Activated naive CD8-positive, alpha-beta T cell treated with anti-CD3 and anti-CD28 coated beads, Interleukin-2, amount 50 U/mL, for 16 hours (primary cell): ENCODE data around the gene HLA-F.

Experiments
- DNase-seq: peaks from one replicate; pipeline ENCODE4 v3.0.0-alpha.2; 2020; ENCODE audit warnings: low read depth, low spot score

Gene HLA-F

DNA sequence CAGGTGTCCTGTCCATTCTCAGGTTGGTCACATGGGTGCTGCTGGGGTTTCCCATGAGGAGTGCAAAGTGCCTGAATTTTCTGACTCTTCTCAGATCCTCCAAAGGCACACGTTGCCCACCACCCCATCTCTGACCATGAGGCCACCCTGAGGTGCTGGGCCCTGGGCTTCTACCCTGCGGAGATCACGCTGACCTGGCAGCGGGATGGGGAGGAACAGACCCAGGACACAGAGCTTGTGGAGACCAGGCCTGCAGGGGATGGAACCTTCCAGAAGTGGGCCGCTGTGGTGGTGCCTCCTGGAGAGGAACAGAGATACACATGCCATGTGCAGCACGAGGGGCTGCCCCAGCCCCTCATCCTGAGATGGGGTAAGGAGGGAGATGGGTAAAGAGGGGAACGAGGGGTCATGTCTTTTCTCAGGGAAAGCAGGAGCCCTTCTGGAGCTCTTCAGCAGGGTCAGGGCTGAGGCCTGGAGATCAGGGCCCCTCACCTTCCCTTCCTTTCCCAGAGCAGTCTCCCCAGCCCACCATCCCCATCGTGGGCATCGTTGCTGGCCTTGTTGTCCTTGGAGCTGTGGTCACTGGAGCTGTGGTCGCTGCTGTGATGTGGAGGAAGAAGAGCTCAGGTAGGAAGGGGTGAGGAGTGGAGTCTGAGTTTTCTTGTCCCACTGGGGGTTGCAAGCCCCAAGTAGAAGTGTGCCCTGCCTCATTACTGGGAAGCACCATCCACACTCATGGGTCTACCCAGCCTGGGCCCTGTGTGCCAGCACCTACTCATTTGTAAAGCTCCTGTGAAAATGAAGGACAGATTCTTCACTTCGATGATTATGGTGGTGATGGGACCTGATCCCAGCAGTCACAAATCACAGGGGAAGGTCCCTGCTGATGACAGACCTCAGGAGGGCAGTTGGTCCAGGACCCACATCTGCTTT, 2.0 kb downstream of the HLA-F start:
- no peak for DNase-seq

DNA sequence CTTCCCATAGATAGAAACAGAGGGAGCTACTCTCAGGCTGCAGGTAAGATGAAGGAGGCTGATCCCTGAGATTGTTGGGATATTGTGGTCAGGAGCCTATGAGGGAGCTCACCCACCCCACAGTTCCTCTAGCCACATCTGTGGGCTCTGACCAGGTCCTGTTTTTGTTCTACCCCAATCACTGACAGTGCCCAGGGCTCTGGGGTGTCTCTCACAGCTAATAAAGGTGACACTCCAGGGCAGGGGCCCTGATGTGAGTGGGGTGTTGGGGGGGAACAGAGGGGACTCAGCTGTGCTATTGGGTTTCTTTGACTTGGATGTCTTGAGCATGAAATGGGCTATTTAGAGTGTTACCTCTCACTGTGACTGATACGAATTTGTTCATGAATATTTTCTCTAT, 2.8 kb downstream of the HLA-F start:
- DNase-seq = no peak

DNA sequence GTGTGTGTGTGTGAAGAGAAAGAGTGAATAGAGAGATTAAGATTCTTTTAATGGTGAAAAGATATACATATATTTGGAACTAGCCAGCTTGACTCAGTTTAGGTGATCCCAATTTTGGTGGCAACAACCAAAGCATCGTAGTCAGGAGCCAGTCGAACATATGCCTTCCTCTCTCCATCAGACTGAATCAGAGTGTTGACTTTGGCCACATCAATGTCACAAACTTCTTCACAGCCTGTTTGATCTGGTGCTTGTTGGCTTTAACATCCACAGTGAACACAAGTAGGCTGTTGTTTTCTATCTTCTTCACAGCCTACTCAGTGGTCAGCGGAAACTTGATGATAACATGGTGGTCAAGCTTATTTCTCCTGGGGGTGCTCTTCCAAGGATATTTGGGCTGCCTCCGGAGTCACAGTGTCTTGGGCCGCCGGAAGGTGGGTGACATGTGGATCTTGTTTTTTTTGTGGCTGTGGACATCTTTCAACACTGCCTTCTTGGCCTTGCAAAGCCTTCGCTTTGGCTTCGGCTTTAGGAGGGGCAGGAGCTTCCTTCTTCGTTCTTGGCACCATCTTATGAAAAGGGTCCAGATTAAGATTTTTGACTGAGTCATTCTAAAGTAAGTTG, 3.4 kb downstream of the HLA-F start:
- no peak for DNase-seq

DNA sequence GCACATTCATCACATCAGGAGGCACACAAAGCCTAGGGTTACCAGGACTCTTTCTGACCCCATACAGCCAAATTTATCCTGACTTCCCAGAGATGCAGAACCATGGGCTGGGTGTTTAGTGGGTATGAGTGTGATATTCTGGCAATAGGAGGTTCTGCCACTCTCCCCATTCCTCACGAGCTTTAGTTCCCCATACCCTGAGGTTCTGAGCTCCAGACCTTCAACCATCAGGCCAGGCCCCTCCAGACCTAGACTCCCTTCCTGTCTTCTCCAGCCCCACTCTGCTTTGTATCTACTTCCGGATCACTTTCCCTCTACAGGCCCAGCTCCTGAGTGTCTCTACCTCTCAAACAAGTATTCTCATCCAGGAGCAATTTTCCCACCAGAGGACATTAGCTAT, 4.4 kb downstream of the HLA-F start:
- DNase-seq = no peak

DNA sequence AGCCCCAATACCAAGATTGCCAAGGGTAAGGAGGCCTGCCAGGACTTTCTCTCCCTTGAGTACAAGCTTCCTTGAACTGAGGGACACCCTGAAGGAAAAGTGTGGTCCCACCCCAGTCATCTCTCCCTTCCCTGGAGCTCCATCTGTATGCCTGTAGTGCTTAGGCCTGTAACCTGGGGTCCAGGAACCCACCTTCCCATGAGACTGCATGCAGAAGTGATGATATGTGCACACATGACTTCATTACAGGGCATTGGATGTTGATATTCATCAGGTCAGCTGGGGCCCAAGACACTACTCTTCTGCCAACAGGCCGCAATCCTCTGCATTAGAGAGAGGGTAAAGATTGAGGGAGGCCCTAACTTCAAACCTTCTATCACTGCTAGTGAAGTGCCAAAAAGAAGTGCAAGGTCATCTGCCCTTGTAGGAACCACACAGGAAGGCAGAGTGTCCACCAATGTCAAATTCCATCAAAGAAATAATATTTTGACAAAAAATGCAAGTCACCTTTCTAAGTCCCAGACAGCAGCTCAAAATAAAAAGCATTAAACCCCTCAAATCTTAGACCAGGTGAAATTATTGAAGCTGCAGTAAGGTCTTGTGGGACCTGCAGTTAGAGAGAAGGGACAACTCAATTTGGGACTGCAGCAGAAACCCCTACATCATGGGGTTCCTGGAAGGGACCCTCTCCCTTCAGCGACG, 5.1 kb downstream of the HLA-F start:
- no peak for DNase-seq

DNA sequence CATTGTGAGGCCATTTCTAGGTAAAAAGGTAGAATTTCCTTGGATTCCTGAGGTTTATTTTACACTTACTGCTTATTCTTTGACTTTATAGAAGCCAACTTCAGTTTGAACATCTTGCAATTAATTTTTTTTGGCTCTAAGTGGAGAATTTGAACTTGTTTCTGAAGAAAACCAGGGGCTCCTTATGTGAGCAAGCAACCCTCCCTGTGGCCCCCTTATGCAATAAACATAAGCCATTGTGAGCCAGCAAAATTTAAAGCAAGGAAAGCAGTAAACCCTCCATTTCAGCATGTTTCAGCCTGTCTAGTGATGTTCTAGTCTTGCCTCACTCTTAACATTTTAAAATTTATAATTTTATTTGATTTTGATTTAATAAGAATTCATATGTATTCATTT, 5.6 kb downstream of the HLA-F start:
- no peak for DNase-seq

DNA sequence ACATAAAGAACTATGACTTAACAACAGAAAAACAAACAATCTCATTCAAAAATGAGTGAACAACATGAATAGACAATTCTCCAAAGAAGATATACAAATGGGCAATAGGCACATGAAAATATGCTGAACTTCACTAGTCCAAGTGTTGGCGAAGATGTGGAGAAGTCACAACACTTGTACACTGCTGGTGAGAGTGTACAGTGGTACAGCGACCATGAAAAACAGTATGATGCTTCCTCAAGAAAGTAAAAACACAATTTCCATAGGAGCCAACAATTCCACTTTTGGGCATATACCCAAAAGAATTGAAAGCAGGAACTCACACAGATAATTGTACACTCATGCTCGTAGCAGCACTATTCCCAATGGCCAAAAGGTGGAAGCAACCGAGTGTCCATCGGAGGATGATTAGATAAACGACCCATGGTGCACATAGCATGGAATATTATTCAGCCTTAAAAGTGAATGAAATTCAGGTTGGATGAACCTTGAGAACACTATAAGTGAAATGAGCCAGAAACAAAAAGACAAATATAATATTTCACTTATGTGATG, 6.6 kb downstream of the HLA-F start:
- no peak for DNase-seq

DNA sequence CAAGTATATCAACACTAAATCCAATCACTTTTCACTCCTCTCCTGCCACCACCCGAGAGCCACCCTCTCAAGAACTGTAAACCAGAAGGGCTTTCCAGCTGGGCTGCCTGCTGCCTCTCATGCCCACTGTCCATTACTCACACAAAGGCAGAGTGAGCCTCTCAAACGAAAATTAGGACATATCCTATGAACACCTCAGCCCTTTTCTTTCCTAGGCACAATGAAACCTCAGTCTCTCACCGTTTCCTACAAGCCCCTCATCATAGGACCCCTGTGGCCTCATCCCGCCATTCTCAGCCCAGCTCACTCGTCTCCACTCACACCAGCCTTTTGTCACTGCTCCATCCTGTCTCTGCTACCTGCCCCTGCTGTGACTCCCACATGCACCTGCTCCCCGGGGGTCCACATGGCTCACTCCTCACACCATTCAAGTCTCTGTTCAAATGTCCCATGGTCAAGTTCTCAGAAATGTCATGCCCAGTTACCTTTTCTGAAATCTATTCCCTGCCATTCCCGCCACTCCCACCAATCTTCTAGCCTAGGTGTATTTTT, 7.4 kb downstream of the HLA-F start:
- DNase-seq = no peak

DNA sequence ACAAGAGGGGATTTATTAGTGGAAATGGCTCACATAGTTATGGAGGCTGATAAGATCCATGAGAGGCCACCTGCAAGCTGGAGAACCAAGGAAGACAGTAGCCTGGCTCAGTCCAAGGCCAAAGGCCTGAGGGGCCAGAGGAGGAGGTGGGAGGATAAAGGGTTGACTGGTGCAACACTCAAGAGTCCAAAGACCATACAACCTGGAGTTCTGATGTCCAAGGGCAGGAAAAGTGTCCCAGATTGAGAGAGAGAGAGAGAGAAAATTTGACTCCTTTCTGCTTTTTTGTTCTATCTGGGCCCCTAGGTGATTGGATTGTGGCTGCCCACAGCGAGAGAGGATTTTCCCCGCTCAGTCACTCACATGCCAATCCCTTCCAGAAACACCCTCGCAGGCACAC, 8.0 kb downstream of the HLA-F start:
- no peak for DNase-seq

DNA sequence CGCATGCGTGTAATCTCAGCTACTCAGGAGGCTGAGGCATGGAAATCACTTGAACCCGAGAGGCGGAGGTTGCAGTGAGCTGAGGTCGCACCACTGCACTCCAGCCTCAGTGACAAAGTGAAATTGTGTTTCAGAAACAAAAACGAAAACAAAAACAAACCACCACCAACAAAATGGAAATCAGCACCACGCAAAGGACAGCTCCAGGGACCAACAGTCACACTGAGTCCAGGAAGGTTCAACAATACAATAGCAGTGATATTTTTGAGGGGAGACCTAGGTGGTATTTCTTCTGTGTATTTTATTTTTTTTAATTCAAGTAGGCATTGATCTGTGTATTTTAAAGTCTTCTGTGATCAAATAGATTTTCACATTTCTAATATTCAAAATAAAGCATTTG, 9.8 kb downstream of the HLA-F start:
- DNase-seq = no peak

DNA sequence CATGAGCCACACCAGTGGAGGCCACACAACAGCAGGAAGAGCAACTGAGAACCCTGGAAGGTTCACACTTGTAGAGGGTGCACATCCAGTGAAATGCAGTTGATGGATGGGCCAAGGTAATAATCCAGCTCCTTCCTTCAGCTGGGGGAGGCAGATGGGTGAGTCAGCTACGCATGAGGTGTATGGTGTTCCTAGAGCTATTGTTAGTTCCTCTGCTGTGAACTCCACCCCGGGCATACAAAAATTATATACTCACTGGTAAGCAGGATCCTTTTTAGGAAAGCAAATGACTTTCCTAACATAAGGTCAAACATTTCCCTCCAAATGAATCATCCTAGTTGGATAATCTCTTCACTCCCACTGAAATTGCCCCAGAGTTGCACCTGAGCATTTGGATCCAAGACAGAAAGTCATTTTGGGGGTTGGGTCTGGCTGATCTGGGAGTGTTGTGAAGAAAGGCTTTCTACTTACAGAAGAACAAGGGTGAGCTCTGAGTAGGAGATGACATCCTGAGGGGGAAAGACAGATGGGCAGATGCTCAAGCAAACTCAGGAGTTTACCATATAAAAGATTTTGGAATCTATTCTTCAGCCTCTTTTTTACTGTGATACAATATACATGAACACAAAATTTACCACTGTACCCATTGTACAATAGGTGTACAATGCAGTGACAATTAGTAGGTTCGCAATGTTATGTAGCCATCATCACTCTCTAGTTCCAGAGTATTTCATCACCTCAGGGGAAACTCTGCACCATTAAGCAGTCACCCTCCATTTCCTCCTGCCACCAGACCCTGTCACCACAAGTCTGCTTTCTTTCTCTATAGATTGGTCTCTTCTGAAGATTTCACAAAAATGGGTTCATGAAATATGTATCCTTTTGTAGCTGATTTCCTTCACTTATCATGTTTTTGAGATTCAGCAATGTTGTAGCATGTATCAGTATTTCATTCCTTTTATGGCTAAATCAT, 11.1 kb downstream of the HLA-F start:
- DNase-seq = no peak

DNA sequence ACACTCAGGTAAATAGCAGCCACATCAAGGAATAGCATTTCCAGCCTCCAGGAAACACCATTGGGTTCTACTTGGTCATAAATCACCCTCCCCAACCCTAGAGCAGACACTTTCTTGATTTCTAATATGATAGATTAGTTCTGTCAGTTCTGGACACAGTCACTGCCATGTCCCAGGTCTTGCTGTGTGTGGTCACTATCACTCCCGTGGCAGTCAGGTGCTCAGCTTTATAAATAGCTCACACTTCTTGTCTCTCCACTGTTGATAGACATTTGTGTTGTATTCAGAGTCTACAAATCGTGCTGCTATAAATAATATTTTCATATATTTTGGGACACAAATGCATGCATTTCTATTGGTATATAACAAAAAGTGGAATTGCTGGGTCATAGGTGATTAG, 13.3 kb downstream of the HLA-F start:
- no peak for DNase-seq

DNA sequence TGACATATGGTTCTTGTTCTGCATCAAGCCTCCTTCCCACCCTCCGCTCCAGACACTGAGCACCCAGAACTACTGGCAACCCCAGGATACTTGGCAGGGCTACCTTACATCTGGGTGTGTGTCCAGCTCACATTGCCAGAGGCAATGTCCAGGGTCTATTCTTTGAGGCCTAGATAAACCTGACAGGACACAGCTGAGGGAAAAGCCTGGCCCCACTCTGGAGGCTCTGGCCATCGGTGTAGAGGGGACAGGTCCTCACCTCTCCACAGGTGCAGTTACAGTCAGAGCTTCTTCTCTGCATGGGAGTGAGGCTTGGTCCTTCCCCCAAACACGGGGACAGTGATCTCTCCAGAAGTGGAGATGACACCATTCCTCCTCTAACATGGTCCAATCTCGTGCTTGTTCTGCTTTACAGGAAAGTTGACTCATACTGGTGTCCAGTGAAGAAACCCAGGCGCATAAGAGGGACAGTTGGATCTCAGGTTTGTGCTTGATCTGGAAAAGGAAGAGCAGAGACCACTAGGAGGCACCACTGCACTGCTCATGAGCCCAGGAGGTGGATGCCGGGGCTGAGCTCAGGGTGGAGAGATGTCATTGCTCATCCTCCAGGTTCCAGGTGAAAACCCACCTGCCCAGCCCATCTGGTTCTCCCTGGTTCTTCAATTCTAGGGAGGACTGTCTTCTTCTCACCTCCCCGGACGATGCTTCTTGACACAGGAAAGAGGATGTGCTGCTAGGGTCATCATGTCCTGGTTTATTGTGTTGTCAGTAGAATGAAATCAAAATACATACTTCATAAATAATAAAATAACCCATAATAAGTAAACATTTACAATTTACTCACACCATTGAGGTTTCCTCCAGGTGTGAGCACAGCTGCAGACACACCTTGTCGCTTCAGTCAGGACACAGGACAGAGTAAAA, 14.7 kb downstream of the HLA-F start:
- DNase-seq = peak; percentile 51

DNA sequence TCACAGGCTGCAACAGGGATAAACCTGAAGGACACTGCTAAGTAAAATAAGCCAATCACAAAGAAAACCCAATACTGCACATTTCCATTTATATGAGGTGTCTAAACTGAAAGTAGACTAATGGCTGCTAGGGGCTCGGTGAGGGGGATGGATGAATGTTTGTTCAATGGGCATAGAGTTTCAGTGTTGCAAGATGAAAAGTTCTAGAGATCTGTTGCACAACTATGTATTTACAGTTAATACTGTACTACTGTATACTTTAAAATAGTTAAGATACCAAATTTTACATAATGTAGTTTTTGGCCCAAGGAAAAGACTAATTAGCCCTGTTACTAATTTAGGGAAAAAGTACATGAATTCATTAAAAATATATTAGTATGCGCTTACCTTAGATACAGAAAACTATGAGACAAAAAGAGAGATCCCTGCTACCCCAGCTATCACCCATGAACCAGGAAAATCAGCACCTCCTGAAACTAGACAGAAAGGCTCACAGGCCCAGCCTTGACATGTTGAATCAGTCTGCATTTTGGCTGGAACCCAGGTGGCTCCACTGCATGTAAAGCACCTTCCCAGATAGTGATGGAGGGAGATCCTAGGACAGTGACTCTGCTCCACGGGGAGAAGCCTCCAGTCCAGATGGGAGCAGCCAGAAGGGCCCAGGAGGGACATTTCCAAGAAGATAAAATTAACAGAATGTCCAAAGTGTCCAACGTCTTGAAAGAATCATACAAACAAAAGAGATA, 16.1 kb downstream of the HLA-F start:
- DNase-seq = no peak

DNA sequence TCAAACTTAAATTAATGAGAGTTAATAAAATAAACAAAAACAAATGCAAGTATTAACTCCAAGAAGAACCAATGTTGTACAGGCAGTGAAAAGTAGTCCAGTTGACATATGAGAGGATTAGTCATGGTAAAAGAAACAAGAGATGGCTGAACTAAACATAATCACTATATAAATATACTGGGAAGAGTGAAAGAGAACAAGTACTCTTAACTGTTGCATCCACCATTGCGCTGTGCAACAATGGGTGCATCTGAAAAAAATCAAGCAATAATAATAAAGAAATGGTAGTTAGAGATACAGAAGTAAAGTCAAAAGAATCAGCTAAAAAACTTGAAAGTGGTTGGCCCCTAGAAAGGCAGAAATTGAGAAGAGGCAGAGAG, 16.6 kb downstream of the HLA-F start:
- DNase-seq = no peak

DNA sequence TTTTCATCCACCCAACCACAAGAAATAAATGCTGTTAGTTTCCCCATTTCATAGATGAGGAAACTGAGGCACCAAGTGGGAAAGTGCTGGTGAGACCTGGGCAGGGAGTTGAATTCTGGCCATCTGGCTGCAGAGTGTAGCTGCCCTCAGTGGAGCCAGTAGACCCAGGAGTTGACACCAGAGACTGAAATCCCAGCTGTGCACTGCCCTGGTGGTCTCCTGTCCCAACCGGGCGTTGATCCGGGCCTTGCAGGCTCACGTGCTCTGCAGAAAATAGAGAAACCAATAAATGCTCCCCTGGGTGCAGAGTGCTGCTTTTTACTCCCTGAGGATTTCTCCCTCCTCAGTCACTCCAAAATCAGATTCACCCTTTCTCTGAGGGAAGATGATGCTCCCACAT, 18.4 kb downstream of the HLA-F start:
- no peak for DNase-seq

DNA sequence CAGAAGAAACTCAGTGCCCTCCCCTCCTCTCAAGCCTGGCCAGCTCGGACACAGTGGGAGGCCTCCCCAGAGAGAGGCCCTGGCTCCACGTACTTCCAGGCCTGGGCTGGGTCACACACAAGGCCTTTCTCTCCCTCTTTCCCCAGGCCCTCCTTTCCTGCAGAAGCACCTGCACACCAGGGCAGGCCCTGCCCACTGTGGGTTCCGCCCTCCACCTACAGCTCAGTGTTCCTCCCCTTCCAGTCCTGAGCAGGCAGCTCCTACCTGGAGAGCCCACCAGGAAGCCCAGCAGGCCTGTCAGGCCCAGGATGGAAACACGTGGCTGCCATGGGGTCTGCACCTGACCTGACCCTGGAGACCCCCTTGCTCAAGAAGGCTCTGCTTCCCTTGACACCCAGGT, 18.9 kb downstream of the HLA-F start:
- no peak for DNase-seq

DNA sequence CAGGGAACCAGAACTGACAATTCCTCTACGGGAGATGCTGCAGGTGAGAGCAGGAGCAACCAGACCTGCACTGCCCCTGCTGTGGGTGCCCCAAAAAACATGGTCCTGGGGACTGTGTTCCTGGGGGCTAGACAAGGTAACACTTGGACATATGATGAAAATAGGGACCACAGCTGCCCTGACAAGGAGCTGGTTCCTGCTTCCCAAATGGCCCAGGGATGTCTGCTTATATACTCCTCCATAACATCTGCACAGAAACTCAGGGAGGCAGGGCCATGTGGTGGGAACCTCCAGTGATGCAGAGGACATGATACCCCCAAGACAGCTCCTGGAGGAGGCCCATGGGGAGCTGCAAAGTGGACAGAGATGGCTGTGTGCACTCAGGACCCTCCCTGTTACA, 19.8 kb downstream of the HLA-F start:
- DNase-seq = no peak

DNA sequence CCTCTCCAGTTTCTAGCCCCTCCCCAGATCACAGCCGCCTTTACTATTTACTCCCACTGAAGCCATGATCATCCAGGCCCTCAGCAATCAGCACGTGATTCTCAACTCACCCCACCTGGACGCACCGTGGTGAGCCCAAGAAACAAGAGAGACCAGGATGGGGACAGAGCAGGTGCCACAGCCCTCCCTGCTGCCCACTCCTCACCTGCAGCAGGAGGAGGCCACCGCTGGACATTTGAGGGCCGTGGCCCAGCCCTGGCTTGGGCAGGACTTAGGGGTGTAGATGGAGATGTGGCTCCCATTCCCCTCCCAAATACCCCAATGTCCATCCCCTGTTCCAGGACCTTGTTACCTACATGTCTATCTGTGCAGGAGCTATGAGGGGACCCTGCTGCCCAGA, 20.3 kb downstream of the HLA-F start:
- no peak for DNase-seq
